ENCODE measurements around the gene MFRP. TPM values are rescaled to one million over a fixed set of nuclear protein-coding genes. Genes with fewer than 3 reads are reported as not detected.
A peak's percentile ranks its signal among the peaks of the same experiment; 100 is the strongest.

The MFRP gene
- total and polyA plus RNA-seq, 9 of the 15 experiments (the other 6 are each of a cell fraction or from before 2014, with no cell fraction given) = not detected

DNA sequence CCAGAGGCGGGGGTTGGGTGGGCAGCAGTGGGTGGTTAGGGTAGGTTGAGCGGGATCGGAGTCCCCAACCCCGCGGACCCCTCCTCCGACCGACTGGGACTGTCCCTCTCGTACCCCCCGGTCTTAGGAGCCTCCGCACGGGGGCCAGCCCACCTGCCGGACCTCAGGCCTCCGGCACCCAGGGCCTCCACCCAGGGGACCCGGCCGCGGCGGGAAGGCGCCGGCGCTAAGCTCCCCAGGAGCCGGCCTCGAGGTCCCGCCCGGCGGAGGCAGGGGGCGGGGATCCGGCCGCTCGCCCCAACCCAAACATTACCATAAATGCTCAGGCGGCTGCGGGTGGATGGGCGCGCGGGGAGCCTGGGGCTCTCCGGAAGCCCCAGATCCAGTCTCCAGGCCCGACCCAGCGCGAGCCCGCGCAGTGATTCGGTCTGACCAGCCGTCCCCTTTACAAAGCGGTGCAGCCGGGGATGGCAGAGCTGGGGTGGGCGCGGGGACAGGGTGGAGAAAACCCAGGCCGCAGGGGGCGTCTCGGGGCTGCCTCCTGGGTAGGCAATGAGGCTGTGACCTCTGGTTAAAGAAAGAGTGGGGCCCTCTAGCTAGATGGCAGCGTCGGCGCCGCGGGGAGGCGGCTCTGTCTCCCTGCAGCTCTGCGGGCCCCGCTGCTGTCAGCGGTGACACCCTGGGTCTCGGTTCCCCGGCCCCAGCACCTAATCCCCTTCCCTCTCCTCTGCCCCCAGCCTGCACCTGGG lies 25.6 kb downstream of the MFRP start (continued):
- peak; percentile 29; the same call in 1 of the 2 replicates for TF ChIP-seq ESRRA (IDR thresholded peaks at IDR 0.05; ENCODE audit: borderline replicate concordance, low read depth)
- no peak for TF ChIP-seq TFE3 (CRISPR knock-in tag; IDR thresholded peaks at IDR 0.05)
- no peak for TF ChIP-seq SAFB (IDR thresholded peaks at IDR 0.05; ENCODE audit: borderline replicate concordance, low read depth, low read length)
- no peak for TF ChIP-seq KDM2B (CRISPR knock-in tag; IDR thresholded peaks at IDR 0.05)
- TF ChIP-seq NBN (IDR thresholded peaks at IDR 0.05; ENCODE audit: low read depth) = no peak; the same call in 1 of the 2 replicates
- no peak for TF ChIP-seq ZKSCAN1 (IDR thresholded peaks at IDR 0.05; ENCODE audit: low read depth, low read length)
- TF ChIP-seq ATF7 (IDR thresholded peaks at IDR 0.05) = 0 out of 2 replicates have a peak, but pooled peaks have one; percentile 30
- no peak for TF ChIP-seq CREBBP (IDR thresholded peaks at IDR 0.05; ENCODE audit: low read depth, low read length)
- no peak for TF ChIP-seq CEBPB (tag; IDR thresholded peaks at IDR 0.05)
- no peak for TF ChIP-seq RNF2 (IDR thresholded peaks at IDR 0.05)
- TF ChIP-seq YY1 (IDR thresholded peaks at IDR 0.05; ENCODE audit: borderline replicate concordance in 1 of 3, control insufficient read depth in 1 of 3, extremely low read depth in 1 of 3, insufficient read depth in 3 of 3, insufficient read length in 1 of 3, insufficient replicate concordance in 2 of 3, low read depth in 1 of 3, low read length in 2 of 3) = peak in 1 of 3 experiments; percentile 50
- TF ChIP-seq OTX1 (CRISPR knock-in tag; IDR thresholded peaks at IDR 0.05) = no peak
- TF ChIP-seq POU5F1 (IDR thresholded peaks at IDR 0.05; ENCODE audit: borderline replicate concordance, low read depth, low read length, partially characterized antibody) = no peak
- no peak for TF ChIP-seq CBX3 (IDR thresholded peaks at IDR 0.05; ENCODE audit: borderline replicate concordance in 1 of 2, low read length in 2 of 2)
- no peak for TF ChIP-seq ZNF785 (CRISPR knock-in tag; IDR thresholded peaks at IDR 0.05)
- TF ChIP-seq ILK (tag; IDR thresholded peaks at IDR 0.05; ENCODE audit: borderline replicate concordance, low read depth) = no peak
- TF ChIP-seq MCM3 (IDR thresholded peaks at IDR 0.05) = no peak
- no peak for TF ChIP-seq DMBX1 (CRISPR knock-in tag; IDR thresholded peaks at IDR 0.05; ENCODE audit: borderline replicate concordance)
- TF ChIP-seq RHOXF2B (CRISPR knock-in tag; conservative IDR thresholded peaks at IDR 0.05) = no peak
- no peak for TF ChIP-seq THRB (CRISPR knock-in tag; conservative IDR thresholded peaks at IDR 0.05)
- TF ChIP-seq SMARCA4 (IDR thresholded peaks at IDR 0.05) = no peak
- no peak for TF ChIP-seq NR4A1 (CRISPR knock-in tag; IDR thresholded peaks at IDR 0.05)
- no peak for TF ChIP-seq NR4A1 (tag; IDR thresholded peaks at IDR 0.05)
- TF ChIP-seq ZNF561 (CRISPR knock-in tag; conservative IDR thresholded peaks at IDR 0.05) = no peak
- TF ChIP-seq ZNF12 (CRISPR knock-in tag; IDR thresholded peaks at IDR 0.05) = no peak
- TF ChIP-seq ARHGAP35 (IDR thresholded peaks at IDR 0.05; ENCODE audit: partially characterized antibody) = no peak
- TF ChIP-seq TCF3 (CRISPR knock-in tag; IDR thresholded peaks at IDR 0.05) = no peak
- no peak for TF ChIP-seq KLF16 (IDR thresholded peaks at IDR 0.05)
- TF ChIP-seq CBX5 (IDR thresholded peaks at IDR 0.05; ENCODE audit: borderline replicate concordance, low read depth) = no peak
- no peak for TF ChIP-seq TARDBP (IDR thresholded peaks at IDR 0.05)

All from K562 (cell line).